Keratinocyte (primary cell): ENCODE results near the gene SIM2. TPM values are rescaled to one million over a fixed set of nuclear protein-coding genes. Genes with fewer than 3 reads are reported as not detected.

Experiments
- DNase-seq: peaks from one replicate; pipeline ENCODE4 v3.0.0-alpha.2; 2011; ENCODE audit warnings: low read depth, missing footprints, low spot score
- FAIRE-seq: peaks from 2 replicates; lab custom pipeline; 2011; peaks lifted over from hg19 to GRCh38; lab: Jason Lieb, UNC
- H2AFZ ChIP-seq: 2 replicates; pipeline ENCODE4 v1.6.0; 2012; ENCODE audit warnings: low read length, control low read depth, inconsistent platforms; ENCODE audit not compliant: control insufficient read depth
- H3K27ac ChIP-seq: 2 replicates; pipeline ENCODE4 v1.5.1; 2011; ENCODE audit warnings: low read length; ENCODE audit not compliant: control insufficient read depth, insufficient read depth
- H3K27me3 ChIP-seq: 3 replicates; pipeline ENCODE4 v1.6.0; 2011; ENCODE audit warnings: low read length; ENCODE audit not compliant: control insufficient read depth, insufficient read depth; ENCODE audit errors: extremely low read depth
- H3K36me3 ChIP-seq, 2 experiments: 2 replicates in 1 of 2; 3 replicates in 1 of 2; pipeline ENCODE4 v1.5.1; 2011; ENCODE audit warnings: low read length in 2 of 2, mild to moderate bottlenecking in 1 of 2; ENCODE audit not compliant: control insufficient read depth in 2 of 2, insufficient read depth in 2 of 2; ENCODE audit errors: extremely low read depth in 1 of 2
- H3K4me1 ChIP-seq: 3 replicates; pipeline ENCODE4 v1.5.1; 2011; ENCODE audit warnings: low read length; ENCODE audit not compliant: control insufficient read depth, insufficient read depth; ENCODE audit errors: extremely low read depth
- H3K4me2 ChIP-seq: 3 replicates; pipeline ENCODE4 v1.6.0; 2011; ENCODE audit warnings: low read depth, low read length; ENCODE audit not compliant: control insufficient read depth, insufficient read depth; ENCODE audit errors: extremely low read depth
- H3K4me3 ChIP-seq, 3 experiments: fragments of 200-600 bp in 1 of 3; sonication (generic) in 1 of 3; 2 replicates in 2 of 3; 3 replicates in 1 of 3; pipeline ENCODE4 v1.5.1; 2011 to 2016; ENCODE audit warnings: low read length in 3 of 3, mild to moderate bottlenecking in 3 of 3, control low read depth in 2 of 3, inconsistent platforms in 1 of 3, low read depth in 1 of 3, mixed read lengths in 1 of 3, mixed run types in 1 of 3, moderate library complexity in 1 of 3; ENCODE audit not compliant: control insufficient read depth in 2 of 3, insufficient read depth in 2 of 3; ENCODE audit errors: extremely low read depth in 1 of 3
- H3K79me2 ChIP-seq: 2 replicates; pipeline ENCODE4 v1.6.0; 2012; ENCODE audit warnings: low read length; ENCODE audit not compliant: control insufficient read depth, insufficient read depth
- H3K9ac ChIP-seq: 3 replicates; pipeline ENCODE4 v1.6.0; 2011; ENCODE audit warnings: low read length; ENCODE audit not compliant: control insufficient read depth, insufficient read depth; ENCODE audit errors: extremely low read depth
- H3K9me1 ChIP-seq: 3 replicates; pipeline ENCODE4 v1.6.0; 2011; ENCODE audit warnings: low read length; ENCODE audit not compliant: control insufficient read depth, insufficient read depth; ENCODE audit errors: extremely low read depth
- H3K9me3 ChIP-seq: 2 replicates; pipeline ENCODE4 v1.5.1; 2012; ENCODE audit warnings: low read depth, low read length; ENCODE audit not compliant: control insufficient read depth
- H4K20me1 ChIP-seq: 3 replicates; pipeline ENCODE4 v1.6.0; 2011; ENCODE audit warnings: low read length; ENCODE audit not compliant: control insufficient read depth, insufficient read depth; ENCODE audit errors: extremely low read depth
- CTCF ChIP-seq, 3 experiments: IDR thresholded peaks in 1 of 3; conservative IDR thresholded peaks in 1 of 3; optimal IDR thresholded peaks in 1 of 3; 2 replicates in 2 of 3; 3 replicates in 1 of 3; pipeline versions ENCODE3 to v1.5.1; 2011; ENCODE audit warnings: low read length in 3 of 3, mild to moderate bottlenecking in 3 of 3, moderate library complexity in 2 of 3, control low read depth in 1 of 3, inconsistent platforms in 1 of 3; ENCODE audit not compliant: insufficient read depth in 2 of 3; ENCODE audit errors: extremely low read depth in 1 of 3
- EZH2 ChIP-seq: IDR thresholded peaks from one replicate; pipeline ENCODE4 v1.6.1; 2012; ENCODE audit warnings: inconsistent platforms, mild to moderate bottlenecking, low read length, moderate library complexity
- dilution Hi-C: fragments of 300-500 bp; cut with MboI; formaldehyde crosslinking; loops from one replicate; pipeline ENCODE4 v1.7.0; 2020; ENCODE audit warnings: low sequenced_read_pairs; ENCODE audit not compliant: extremely low pct_ligation_motif_present
- polyA plus RNA-seq, 5 experiments: library from polyadenylated mRNA; depleted of rRNA in 3 of 5; stranded (reverse) in 3 of 5; stranded (forward) in 1 of 5; unstranded in 1 of 5; fragments of >200 nt; gene quantifications; 1 replicate in 1 of 5; 2 replicates in 3 of 5; 3 replicates in 1 of 5; pipeline versions ENCODE4 v1.2.1 to v1.2.3, GENCODE V29; 2011 to 2012; ENCODE audit warnings: missing spikeins in 2 of 5, low read depth in 1 of 5, low replicate concordance in 1 of 5

Gene SIM2
- polyA plus RNA-seq, 1 donor (not counting 4 experiments of a cell fraction or from before 2014, with no cell fraction given): 0.05 TPM

GRCh38 chr21:36695671-36696389 lies 3.1 kb upstream of the SIM2 start:
- Histone ChIP-seq H3K4me2 (no peak overlapping the region), H3K4me3 (no peak overlapping the region), H4K20me1 (peaks cover 8% of the 10 kb centered on the region), H3K27ac (no peak overlapping the region), H3K36me3 (no peaks in the 10 kb centered on the region), H3K4me1 (no peaks in the 10 kb centered on the region), H3K9me1 (no peaks in the 10 kb centered on the region), H3K9me3 (no peaks in the 10 kb centered on the region), H3K9ac (no peak overlapping the region), H3K79me2 (no peaks in the 10 kb centered on the region), H2AFZ (no peak overlapping the region), H3K27me3 (peaks cover 99% of the 10 kb centered on the region)
- DNase-seq: no peak
- no peak for FAIRE-seq
- dilution Hi-C loops: no loop called here
- TF ChIP-seq EZH2: peak; percentile 81
- no peak for TF ChIP-seq CTCF (optimal IDR thresholded peaks at IDR 0.05 in 1 of 3, IDR thresholded peaks at IDR 0.05 in 1 of 3, conservative IDR thresholded peaks at IDR 0.05 in 1 of 3; ENCODE audit: extremely low read depth in 1 of 3, insufficient read depth in 2 of 3, low read length in 3 of 3)

- no peak overlapping the region for H3K9ac ChIP-seq
- no peaks in the 10 kb centered on the region for H3K79me2 ChIP-seq
- peaks cover 99% of the 10 kb centered on the region for H3K27me3 ChIP-seq
- no peaks in the 10 kb centered on the region for H3K9me3 ChIP-seq
- FAIRE-seq (no peak), DNase-seq (no peak)
- H2AFZ ChIP-seq: no peak overlapping the region
- H3K36me3 ChIP-seq: no peaks in the 10 kb centered on the region
- H3K4me2 ChIP-seq: no peak overlapping the region
- TF ChIP-seq EZH2 (no peak), CTCF (optimal IDR thresholded peaks at IDR 0.05 in 1 of 3, IDR thresholded peaks at IDR 0.05 in 1 of 3, conservative IDR thresholded peaks at IDR 0.05 in 1 of 3; ENCODE audit: extremely low read depth in 1 of 3, insufficient read depth in 2 of 3, low read length in 3 of 3) (no peak)
- dilution Hi-C loops: no loop called here
- no peak overlapping the region for H3K27ac ChIP-seq
- peaks cover 8% of the 10 kb centered on the region for H4K20me1 ChIP-seq
- peaks cover 5% of the 10 kb centered on the region for H3K4me1 ChIP-seq
- no peak overlapping the region for H3K4me3 ChIP-seq
- H3K9me1 ChIP-seq: no peaks in the 10 kb centered on the region
Observed at GRCh38 chr21:36696390-36697059, 2.4 kb upstream of the SIM2 start.
